ENCODE results near the gene DIP2A. TPM values are rescaled to one million over a fixed set of nuclear protein-coding genes. Genes with fewer than 3 reads are reported as not detected.

The DIP2A gene
- total RNA-seq, 1 experiment from 2014 or later, result 39.9 TPM

GRCh38 chr21:46596201-46596600 is 137.5 kb downstream of the DIP2A start:
- no peak overlapping the region for H3K4me2 ChIP-seq
- BruUV-seq (replicated peaks), result no TSS peak
- CTCF ChIA-PET, result no interaction called here

GRCh38 chr21:46597031-46597430 is 138.3 kb downstream of the DIP2A start:
- Histone ChIP-seq H3K36me3 (ENCODE audit: low read depth) (no peaks in the 10 kb centered on the region), H2AFZ (no peak overlapping the region), H3K79me2 (ENCODE audit: low read depth) (no peaks in the 10 kb centered on the region), H3K27me3 (ENCODE audit: insufficient read depth, low read depth) (no peaks in the 10 kb centered on the region; the same call in 1 of the 2 replicates), H4K20me1 (ENCODE audit: insufficient read depth) (no peaks in the 10 kb centered on the region), H3K9me2 (ENCODE audit: insufficient read depth) (no peaks in the 10 kb centered on the region), H3K4me2 (no peak overlapping the region), H3K4me3 (no peak overlapping the region), H3K27ac (no peak overlapping the region), H3F3A (ENCODE audit: insufficient read depth, low read depth) (no peaks in the 10 kb centered on the region), H3K9me3 (ENCODE audit: insufficient read depth, low read depth) (no peaks in the 10 kb centered on the region), H3K4me1 (replicated peaks; ENCODE audit: insufficient read depth) (no peaks in the 10 kb centered on the region)
- CTCF ChIA-PET, result no interaction called here
- POLR2A ChIA-PET (ENCODE audit: unreplicated experiment), result no interaction called here
- DNase-seq, result no peak
- no TSS peak for BruUV-seq (replicated peaks)
- TF ChIP-seq EZH2 (IDR thresholded peaks at IDR 0.05; ENCODE audit: low read depth), result no peak
- no peak for TF ChIP-seq CTCF (conservative IDR thresholded peaks at IDR 0.05)
- intact Hi-C loops (cut with micrococcal nuclease; ENCODE audit: unreplicated experiment), result no loop called here

More at GRCh38 chr21:46596201-46596600, 137.5 kb downstream of the DIP2A start:
- no peak for TF ChIP-seq CTCF (conservative IDR thresholded peaks at IDR 0.05)
- no peak for TF ChIP-seq EZH2 (IDR thresholded peaks at IDR 0.05; ENCODE audit: low read depth)
- Histone ChIP-seq H3F3A (ENCODE audit: insufficient read depth, low read depth) (no peaks in the 10 kb centered on the region), H3K9me3 (ENCODE audit: insufficient read depth, low read depth) (no peaks in the 10 kb centered on the region), H3K27ac (no peak overlapping the region), H3K4me1 (replicated peaks; ENCODE audit: insufficient read depth) (no peaks in the 10 kb centered on the region), H3K9me2 (ENCODE audit: insufficient read depth) (no peaks in the 10 kb centered on the region), H3K36me3 (ENCODE audit: low read depth) (no peaks in the 10 kb centered on the region), H3K27me3 (ENCODE audit: insufficient read depth, low read depth) (no peaks in the 10 kb centered on the region), H2AFZ (no peak overlapping the region), H3K4me3 (no peak overlapping the region), H3K79me2 (ENCODE audit: low read depth) (no peaks in the 10 kb centered on the region), H4K20me1 (ENCODE audit: insufficient read depth) (no peaks in the 10 kb centered on the region)
- intact Hi-C loops (cut with micrococcal nuclease; ENCODE audit: unreplicated experiment), result no loop called here
- DNase-seq, result no peak
- POLR2A ChIA-PET (ENCODE audit: unreplicated experiment), result no interaction called here

- BruUV-seq (replicated peaks), result no TSS peak
- no peaks in the 10 kb centered on the region for H3K36me3 ChIP-seq (ENCODE audit: low read depth)
- H3K27me3 ChIP-seq (ENCODE audit: insufficient read depth, low read depth), result no peaks in the 10 kb centered on the region; the same call in 1 of the 2 replicates
- no peaks in the 10 kb centered on the region for H3K4me1 ChIP-seq (replicated peaks; ENCODE audit: insufficient read depth)
- H3K79me2 ChIP-seq (ENCODE audit: low read depth), result no peaks in the 10 kb centered on the region
- H3K27ac ChIP-seq, result no peak overlapping the region
- H3K9me2 ChIP-seq (ENCODE audit: insufficient read depth), result no peaks in the 10 kb centered on the region
- no peak for DNase-seq
- no peak overlapping the region for H3K4me2 ChIP-seq
- CTCF ChIA-PET, result no interaction called here
- H2AFZ ChIP-seq, result no peak overlapping the region
- no peaks in the 10 kb centered on the region for H3F3A ChIP-seq (ENCODE audit: insufficient read depth, low read depth)
- H3K4me3 ChIP-seq, result no peak overlapping the region
- intact Hi-C loops (cut with micrococcal nuclease; ENCODE audit: unreplicated experiment), result no loop called here
- H3K9me3 ChIP-seq (ENCODE audit: insufficient read depth, low read depth), result no peaks in the 10 kb centered on the region
- POLR2A ChIA-PET (ENCODE audit: unreplicated experiment), result no interaction called here
- H4K20me1 ChIP-seq (ENCODE audit: insufficient read depth), result no peaks in the 10 kb centered on the region
- TF ChIP-seq EZH2 (IDR thresholded peaks at IDR 0.05; ENCODE audit: low read depth) (no peak), CTCF (conservative IDR thresholded peaks at IDR 0.05) (no peak)
These were observed 139.2 kb downstream of the DIP2A start for GRCh38 chr21:46597896-46598343.
